GM19452 (cell line): ENCODE measurements around the gene AP2A1.

ENCODE experiments used
- ATAC-seq: cut with Tn5 transposase; IDR thresholded peaks from one replicate; pipeline ENCODE4 v1.9.1; 2021; ENCODE audit not compliant: unreplicated experiment

The AP2A1 gene

GRCh38 chr19:49766007-49766929, 533 bp upstream of the AP2A1 start:
- peak; percentile 88 for ATAC-seq

GRCh38 chr19:49767381-49767780, 580 bp downstream of the AP2A1 start:
- no peak for ATAC-seq

- ATAC-seq, result no peak
Measured at GRCh38 chr19:49767967-49768581, 1.3 kb downstream of the AP2A1 start.

DNA sequence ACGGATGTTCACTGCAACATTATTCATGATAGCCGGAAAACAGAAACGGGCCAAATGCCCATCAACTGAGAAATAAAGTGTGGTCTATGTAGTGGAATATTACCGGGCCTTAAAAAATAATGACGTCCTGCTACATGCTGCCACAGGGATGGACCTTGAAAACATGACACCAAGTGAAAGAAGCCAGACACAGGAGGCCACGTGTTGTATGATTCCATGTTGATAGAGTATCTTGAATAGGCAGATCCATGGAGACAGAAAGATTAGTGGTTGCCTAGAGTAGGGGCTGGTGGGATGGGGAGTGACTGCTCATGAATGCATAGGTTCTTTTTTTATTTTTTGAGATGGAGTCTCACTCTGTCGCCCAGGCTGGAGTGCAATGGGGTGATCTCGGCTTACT, 3.7 kb downstream of the AP2A1 start:
- no peak for ATAC-seq

DNA sequence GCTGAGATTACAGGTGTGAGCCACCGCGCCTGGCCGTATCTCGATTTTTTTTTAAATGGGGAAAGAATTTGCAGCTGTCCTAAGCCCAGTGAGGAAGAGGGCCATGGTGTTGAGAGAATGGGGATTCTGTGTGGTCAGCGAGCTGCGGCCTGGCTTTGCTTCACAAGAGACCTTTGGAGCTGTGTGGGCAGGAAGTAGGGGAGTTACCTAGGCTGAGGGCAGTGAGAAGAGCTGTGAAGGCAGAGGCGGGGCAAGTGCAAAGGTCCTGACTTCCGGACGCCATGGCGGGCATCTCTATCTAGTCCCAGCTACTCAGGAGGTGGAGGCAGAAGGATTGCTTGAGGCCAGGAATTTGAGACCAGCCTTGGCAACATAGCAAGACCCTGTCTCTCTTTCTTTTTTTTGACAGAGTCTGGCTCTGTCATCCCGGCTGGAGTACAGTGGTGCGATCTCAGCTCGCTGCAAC, 4.9 kb downstream of the AP2A1 start:
- ATAC-seq, result no peak

GRCh38 chr19:49772850-49773432, 6.1 kb downstream of the AP2A1 start:
- no peak for ATAC-seq

DNA sequence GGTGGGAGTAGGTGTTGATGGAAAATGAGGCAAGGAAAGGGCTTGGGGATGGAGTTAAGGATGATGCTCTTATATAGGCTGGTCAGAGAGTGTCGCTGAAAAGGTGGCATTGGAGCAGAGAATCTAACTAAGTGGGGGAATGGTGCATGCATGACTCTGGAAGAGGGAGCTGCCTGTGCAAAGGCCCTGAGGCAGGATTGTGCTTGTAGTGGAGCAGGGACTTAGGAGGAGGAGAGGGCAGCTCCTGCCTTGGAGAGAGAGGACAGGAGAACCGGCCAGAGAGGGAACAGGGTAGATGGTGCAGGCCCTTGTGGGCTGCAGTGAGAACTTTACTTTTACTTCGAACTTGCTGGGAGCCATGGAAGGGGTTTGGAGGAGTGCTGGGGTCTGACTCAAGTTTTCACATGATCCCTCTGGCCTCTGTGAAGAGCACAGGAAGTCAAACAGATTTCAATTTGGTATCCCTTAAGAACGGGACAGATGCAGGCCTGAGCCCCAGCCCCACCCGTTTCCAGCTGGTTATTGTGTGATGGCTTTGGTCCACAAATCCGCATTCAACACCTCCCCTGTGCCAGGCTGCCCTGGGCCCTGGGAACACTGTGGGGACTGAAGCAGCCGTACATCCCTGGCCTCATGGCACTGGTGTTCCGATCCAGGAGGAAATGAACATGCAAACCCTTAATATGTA, 7.0 kb downstream of the AP2A1 start:
- no peak for ATAC-seq

DNA sequence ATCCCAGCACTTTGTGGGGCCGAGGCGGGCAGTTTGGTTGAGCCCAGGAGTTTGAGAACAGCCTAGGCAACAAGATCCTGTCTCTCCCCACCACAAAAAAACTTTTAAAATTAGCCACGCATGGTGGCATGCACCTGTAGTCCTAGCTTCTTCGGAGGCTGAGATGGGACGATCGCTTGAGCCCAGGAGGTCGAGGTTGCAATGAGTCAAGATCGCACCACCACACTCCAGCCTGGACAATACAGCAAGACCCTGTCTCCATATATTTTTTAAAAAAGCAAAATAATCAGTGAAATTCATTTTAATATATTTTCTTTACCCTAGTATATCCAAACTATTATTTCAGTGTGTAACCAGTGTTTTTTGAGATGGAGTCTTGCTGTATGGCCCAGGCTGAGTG, 8.2 kb downstream of the AP2A1 start:
- ATAC-seq, result no peak

DNA sequence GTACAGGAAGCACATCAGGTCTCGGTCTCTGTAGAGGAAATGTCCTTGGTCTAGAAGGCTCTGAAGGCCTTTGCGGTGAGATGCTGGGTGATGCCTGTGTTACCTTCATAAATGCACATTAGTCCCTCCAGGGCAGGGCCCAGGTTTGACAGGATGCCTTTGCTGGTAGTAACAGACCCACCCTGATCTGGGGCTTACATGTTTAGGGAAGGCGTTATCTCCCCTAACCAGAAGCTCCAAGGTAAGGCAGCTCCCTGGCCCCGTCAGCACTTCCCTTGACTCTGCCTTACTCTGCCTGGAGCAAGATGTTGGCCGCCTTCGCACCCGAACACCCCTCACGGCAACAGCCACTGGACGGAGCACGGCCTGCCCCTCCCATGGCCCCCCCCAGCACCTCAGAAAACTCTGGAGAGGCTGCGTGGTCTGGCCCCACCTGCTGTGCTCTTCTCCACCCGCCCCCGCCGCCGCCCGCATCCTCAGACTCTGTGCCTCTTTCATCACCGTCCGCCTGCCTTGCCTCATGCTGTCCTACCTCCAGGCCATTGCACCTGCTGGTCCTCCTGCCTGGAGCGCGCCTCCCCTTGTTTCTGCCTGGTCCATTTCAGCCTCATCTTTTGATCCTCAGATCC, 9.1 kb downstream of the AP2A1 start:
- ATAC-seq, result no peak

GRCh38 chr19:49776371-49776764, 9.6 kb downstream of the AP2A1 start:
- no peak for ATAC-seq

- ATAC-seq, result no peak
Measured at GRCh38 chr19:49779731-49780555, 13.1 kb downstream of the AP2A1 start.

- no peak for ATAC-seq
Measured at GRCh38 chr19:49780861-49781260, 14.1 kb downstream of the AP2A1 start.

- ATAC-seq, result no peak
Measured at GRCh38 chr19:49781394-49781793, 14.6 kb downstream of the AP2A1 start.

DNA sequence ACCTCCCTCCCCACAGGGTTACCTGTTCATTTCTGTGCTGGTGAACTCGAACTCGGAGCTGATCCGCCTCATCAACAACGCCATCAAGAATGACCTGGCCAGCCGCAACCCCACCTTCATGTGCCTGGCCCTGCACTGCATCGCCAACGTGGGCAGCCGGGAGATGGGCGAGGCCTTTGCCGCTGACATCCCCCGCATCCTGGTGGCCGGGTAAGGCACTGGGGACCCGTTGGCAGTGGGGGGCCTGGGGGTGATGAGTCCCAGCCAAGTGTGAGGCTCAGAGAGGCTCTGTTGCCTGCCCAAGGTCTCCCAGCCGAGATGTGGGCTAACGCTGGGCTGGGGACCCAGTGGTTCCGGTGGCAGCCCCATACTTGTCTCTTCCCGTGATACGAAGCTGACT, 15.7 kb downstream of the AP2A1 start:
- ATAC-seq, result no peak

GRCh38 chr19:49786376-49786820, 19.6 kb downstream of the AP2A1 start:
- no peak for ATAC-seq

- ATAC-seq, result no peak
Measured at GRCh38 chr19:49787746-49788145, 20.9 kb downstream of the AP2A1 start.

- no peak for ATAC-seq
Measured at GRCh38 chr19:49788857-49789256, 22.1 kb downstream of the AP2A1 start.

DNA sequence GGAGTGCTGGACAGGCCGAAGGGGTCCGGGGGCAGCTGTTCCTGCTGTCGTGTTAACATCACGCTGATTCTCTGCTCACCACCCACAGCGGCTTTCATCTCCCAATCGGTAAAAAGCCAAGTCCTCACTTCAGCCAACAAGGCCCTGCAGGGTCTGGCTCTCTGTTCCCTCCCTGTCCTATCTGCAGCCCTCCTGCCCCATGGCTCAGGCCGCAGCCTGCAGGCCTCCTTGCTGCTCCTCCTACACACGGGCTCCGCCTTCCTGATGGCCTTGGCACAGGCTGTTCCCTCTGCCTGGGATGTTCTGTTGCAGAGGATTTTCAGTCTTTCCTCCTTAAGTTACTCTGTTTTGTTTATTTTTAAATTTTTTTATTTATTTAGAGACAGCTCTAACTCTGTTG, 24.1 kb downstream of the AP2A1 start:
- ATAC-seq, result no peak

DNA sequence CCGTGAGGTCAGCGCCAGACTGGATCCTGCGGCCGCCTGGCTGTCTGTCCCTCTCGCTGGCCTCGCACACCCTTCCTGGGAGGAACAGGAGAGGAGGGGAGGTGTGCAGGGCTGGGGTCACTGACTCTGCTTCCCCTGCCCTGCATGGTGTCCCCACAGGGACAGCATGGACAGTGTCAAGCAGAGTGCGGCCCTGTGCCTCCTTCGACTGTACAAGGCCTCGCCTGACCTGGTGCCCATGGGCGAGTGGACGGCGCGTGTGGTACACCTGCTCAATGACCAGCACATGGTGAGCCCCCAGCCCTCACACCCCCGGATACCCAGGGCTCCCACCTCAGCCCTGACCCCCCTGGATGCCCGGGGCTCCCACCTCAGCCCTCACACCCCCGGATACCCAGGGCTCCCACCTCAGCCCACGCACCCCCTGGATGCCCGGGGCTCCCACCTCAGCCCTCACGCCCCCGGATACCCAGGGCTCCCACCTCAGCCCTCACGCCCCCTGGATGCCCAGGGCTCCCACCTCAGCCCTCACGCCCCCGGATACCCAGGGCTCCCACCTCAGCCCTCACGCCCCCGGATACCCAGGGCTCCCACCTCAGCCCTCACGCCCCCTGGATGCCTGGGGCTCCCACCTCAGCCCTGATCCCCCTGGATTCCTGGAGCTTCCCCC, 25.1 kb downstream of the AP2A1 start:
- no peak for ATAC-seq
